BLaER1 treated with 17β-estradiol and CSF1 and Interleukin-3, amounts not matched to agents 10 nM and 100 nM (cell line): ENCODE results near the gene AFG1L.
A peak's percentile ranks its signal among the peaks of the same experiment; 100 is the strongest.
"Not testable (repeated sequence)": the region's sequence is repeated elsewhere in the genome, so short reads cannot be mapped to it uniquely, and the experiment has no call there.

Source experiments
- H3K27ac ChIP-seq, 11 experiments: shearing (Covaris generic); formaldehyde crosslinking; 2 replicates each; pipeline ENCODE4 v1.8.1; 2022
- H3K27me3 ChIP-seq, 11 experiments: shearing (Covaris generic); formaldehyde crosslinking; 2 replicates each; pipeline ENCODE4 v1.8.1; 2022
- H3K36me3 ChIP-seq, 11 experiments: shearing (Covaris generic); formaldehyde crosslinking; 2 replicates each; pipeline ENCODE4 v1.8.1; 2022
- H3K4me1 ChIP-seq, 10 experiments: shearing (Covaris generic); formaldehyde crosslinking; 2 replicates each; pipeline ENCODE4 v1.8.1; 2022
- H3K4me2 ChIP-seq, 11 experiments: shearing (Covaris generic); formaldehyde crosslinking; 2 replicates each; pipeline ENCODE4 v1.8.1; 2022
- H3K4me3 ChIP-seq, 10 experiments: shearing (Covaris generic); formaldehyde crosslinking; 2 replicates each; pipeline ENCODE4 v1.8.1; 2022
- H3K9ac ChIP-seq, 11 experiments: shearing (Covaris generic); formaldehyde crosslinking; 2 replicates each; pipeline ENCODE4 v1.8.1; 2022
- H3K9me3 ChIP-seq, 11 experiments: shearing (Covaris generic); formaldehyde crosslinking; replicated peaks in 1 of 11; 2 replicates each; pipeline ENCODE4 v1.8.1; 2022
- H4K20me1 ChIP-seq, 11 experiments: shearing (Covaris generic); formaldehyde crosslinking; 2 replicates each; pipeline ENCODE4 v1.8.1; 2022
- Cebpa-rat ChIP-seq, 11 experiments: shearing (Covaris generic); IDR thresholded peaks; 2 replicates each; pipeline ENCODE4 v1.8.1; 2022

The AFG1L gene

GRCh38 chr6:108295676-108296075 lies 822 bp downstream of the AFG1L start:
- Histone ChIP-seq H3K4me3 (peak overlapping the region; percentile 65 to 89 (median 79)), H3K4me2 (peak overlapping the region; percentile 79 to 95 (median 89)), H3K27me3 (no peaks in the 10 kb centered on the region), H3K27ac (peak overlapping the region; percentile 92 to 99 (median 95)), H3K9me3 (no peaks in the 10 kb centered on the region), H3K9ac (peak overlapping the region; percentile 80 to 98 (median 90)), H3K36me3 (no peaks in the 10 kb centered on the region), H4K20me1 (no peaks in the 10 kb centered on the region), H3K4me1 (peaks cover 14 to 20% (median 17%) of the 10 kb centered on the region in 10 experiments; a peak in 19 of 20 replicates)
- no peak for TF ChIP-seq Cebpa-rat (IDR thresholded peaks at IDR 0.05)

GRCh38 chr6:108302386-108302785 lies 7.5 kb downstream of the AFG1L start:
- no peaks in the 10 kb centered on the region; a peak in 1 of 22 replicates for H3K36me3 ChIP-seq
- no peaks in the 10 kb centered on the region for H4K20me1 ChIP-seq
- 0 out of 22 replicates have a peak, but pooled peaks cover 0 to 3% (median 0%) of the 10 kb centered on the region in 11 experiments for H3K9me3 ChIP-seq
- H3K4me2 ChIP-seq, result no peak overlapping the region
- H3K27ac ChIP-seq, result no peak overlapping the region
- H3K9ac ChIP-seq, result no peak overlapping the region
- H3K4me3 ChIP-seq, result no peak overlapping the region
- no peaks in the 10 kb centered on the region for H3K4me1 ChIP-seq
- TF ChIP-seq Cebpa-rat (IDR thresholded peaks at IDR 0.05), result no peak
- H3K27me3 ChIP-seq, result no peaks in the 10 kb centered on the region

- Histone ChIP-seq H3K4me1 (peaks cover 0 to 9% (median 2%) of the 10 kb centered on the region in 10 experiments; a peak in 8 of 20 replicates), H3K36me3 (no peaks in the 10 kb centered on the region; a peak in 1 of 22 replicates), H3K4me3 (no peak overlapping the region), H3K9ac (no peak overlapping the region), H3K4me2 (no peak overlapping the region), H3K9me3 (0 out of 22 replicates have a peak, but pooled peaks cover 0 to 3% (median 0%) of the 10 kb centered on the region in 11 experiments), H4K20me1 (no peaks in the 10 kb centered on the region), H3K27ac (no peak overlapping the region), H3K27me3 (no peaks in the 10 kb centered on the region)
- TF ChIP-seq Cebpa-rat (IDR thresholded peaks at IDR 0.05), result no peak
These were observed 9.8 kb downstream of the AFG1L start for GRCh38 chr6:108304646-108305045.

- not testable (repeated sequence) for H3K4me3 ChIP-seq, H3K36me3 ChIP-seq, H4K20me1 ChIP-seq, H3K27me3 ChIP-seq, H3K4me1 ChIP-seq, H3K9ac ChIP-seq, H3K27ac ChIP-seq, H3K9me3 ChIP-seq
- H3K4me2 ChIP-seq, result peak overlapping the region in 5 of 11 experiments; percentile 13 to 49 (median 36); a peak in 8 of 22 replicates
These were observed 13.8 kb downstream of the AFG1L start for GRCh38 chr6:108308641-108309040.

- Histone ChIP-seq H3K4me1 (peaks cover 0 to 10% (median 6%) of the 10 kb centered on the region in 10 experiments; a peak in 12 of 20 replicates), H4K20me1 (no peaks in the 10 kb centered on the region), H3K9ac (no peak overlapping the region), H3K36me3 (no peaks in the 10 kb centered on the region; a peak in 1 of 22 replicates), H3K27me3 (no peaks in the 10 kb centered on the region), H3K9me3 (no peaks in the 10 kb centered on the region), H3K4me3 (no peak overlapping the region), H3K27ac (no peak overlapping the region), H3K4me2 (no peak overlapping the region)
- TF ChIP-seq Cebpa-rat (IDR thresholded peaks at IDR 0.05), result no peak
These were observed 15.0 kb downstream of the AFG1L start for GRCh38 chr6:108309844-108310243.

- peaks cover 0 to 8% (median 3%) of the 10 kb centered on the region in 11 experiments; a peak in 3 of 22 replicates for H3K9me3 ChIP-seq
- no peak overlapping the region for H3K4me3 ChIP-seq
- no peaks in the 10 kb centered on the region; a peak in 2 of 22 replicates for H4K20me1 ChIP-seq
- no peak for TF ChIP-seq Cebpa-rat (IDR thresholded peaks at IDR 0.05)
- H3K9ac ChIP-seq, result no peak overlapping the region
- H3K27me3 ChIP-seq, result no peaks in the 10 kb centered on the region
- H3K4me1 ChIP-seq, result peaks cover 0 to 19% (median 15%) of the 10 kb centered on the region in 10 experiments; a peak in 15 of 20 replicates
- H3K27ac ChIP-seq, result no peak overlapping the region
- H3K4me2 ChIP-seq, result no peak overlapping the region
- no peaks in the 10 kb centered on the region for H3K36me3 ChIP-seq
These were observed 17.8 kb downstream of the AFG1L start for GRCh38 chr6:108312605-108313004.

GRCh38 chr6:108321253-108321747 lies 26.4 kb downstream of the AFG1L start:
- TF ChIP-seq Cebpa-rat (IDR thresholded peaks at IDR 0.05), result no peak
- H3K4me1 ChIP-seq, result peaks cover 0 to 5% (median 0%) of the 10 kb centered on the region in 10 experiments; a peak in 1 of 20 replicates
- peaks cover 14 to 28% (median 22%) of the 10 kb centered on the region in 11 experiments; a peak in 18 of 22 replicates for H3K36me3 ChIP-seq
- H3K9ac ChIP-seq, result no peak overlapping the region
- H3K27ac ChIP-seq, result no peak overlapping the region
- H3K4me2 ChIP-seq, result no peak overlapping the region
- H4K20me1 ChIP-seq, result no peaks in the 10 kb centered on the region; a peak in 2 of 22 replicates
- no peak overlapping the region for H3K4me3 ChIP-seq
- H3K9me3 ChIP-seq, result 0 out of 22 replicates have a peak, but pooled peaks cover 0 to 4% (median 0%) of the 10 kb centered on the region in 11 experiments
- H3K27me3 ChIP-seq, result no peaks in the 10 kb centered on the region

GRCh38 chr6:108322728-108323127 lies 27.9 kb downstream of the AFG1L start:
- TF ChIP-seq Cebpa-rat (IDR thresholded peaks at IDR 0.05), result no peak
- Histone ChIP-seq H3K27ac (no peak overlapping the region), H3K9ac (no peak overlapping the region), H3K9me3 (0 out of 22 replicates have a peak, but pooled peaks cover 0 to 4% (median 0%) of the 10 kb centered on the region in 11 experiments), H3K4me2 (no peak overlapping the region), H3K36me3 (peaks cover 18 to 41% (median 33%) of the 10 kb centered on the region in 11 experiments; a peak in 20 of 22 replicates), H3K4me3 (no peak overlapping the region), H3K4me1 (peaks cover 0 to 5% (median 0%) of the 10 kb centered on the region in 10 experiments; a peak in 1 of 20 replicates), H3K27me3 (no peaks in the 10 kb centered on the region), H4K20me1 (no peaks in the 10 kb centered on the region; a peak in 1 of 22 replicates)

- no peaks in the 10 kb centered on the region for H4K20me1 ChIP-seq
- no peak overlapping the region for H3K4me3 ChIP-seq
- H3K9me3 ChIP-seq, result peaks cover 0 to 4% (median 0%) of the 10 kb centered on the region in 11 experiments; a peak in 1 of 22 replicates
- no peak overlapping the region for H3K4me2 ChIP-seq
- no peak overlapping the region for H3K9ac ChIP-seq
- peaks cover 21 to 50% (median 34%) of the 10 kb centered on the region in 11 experiments; a peak in 20 of 22 replicates for H3K36me3 ChIP-seq
- peaks cover 0 to 5% (median 0%) of the 10 kb centered on the region in 10 experiments; a peak in 1 of 20 replicates for H3K4me1 ChIP-seq
- H3K27ac ChIP-seq, result no peak overlapping the region
- no peak for TF ChIP-seq Cebpa-rat (IDR thresholded peaks at IDR 0.05)
- no peaks in the 10 kb centered on the region for H3K27me3 ChIP-seq
These were observed 29.0 kb downstream of the AFG1L start for GRCh38 chr6:108323710-108324466.

- not testable (repeated sequence) for H4K20me1 ChIP-seq, H3K27ac ChIP-seq, H3K9me3 ChIP-seq, H3K27me3 ChIP-seq, H3K4me1 ChIP-seq, H3K4me3 ChIP-seq, H3K4me2 ChIP-seq, H3K9ac ChIP-seq
- H3K36me3 ChIP-seq, result peaks cover 8 to 44% (median 25%) of the 10 kb centered on the region in 11 experiments; a peak in 19 of 22 replicates
These were observed 35.4 kb downstream of the AFG1L start for GRCh38 chr6:108330221-108330785.
